T-helper 1 cell treated with Interleukin-12 subunit alpha and Interleukin-12 subunit beta and Interleukin-4 antibody, amounts not matched to agents 30 μg/mL and 1 μg/mL, for 36 hours (primary cell): ENCODE measurements around the gene GPBAR1.

Source experiments
- H3K27ac Mint-ChIP-seq: one replicate; pipeline ENCODE4 v1.8.0; 2021; ENCODE audit warnings: mild to moderate bottlenecking, mixed read lengths
- H3K27me3 Mint-ChIP-seq: one replicate; pipeline ENCODE4 v1.8.0; 2021; ENCODE audit warnings: low read depth, mixed read lengths
- H3K36me3 Mint-ChIP-seq: one replicate; pipeline ENCODE4 v1.8.0; 2021; ENCODE audit warnings: low read depth, mixed read lengths
- H3K4me1 Mint-ChIP-seq: one replicate; pipeline ENCODE4 v1.8.0; 2021; ENCODE audit warnings: low read depth, mixed read lengths
- H3K4me3 Mint-ChIP-seq: one replicate; pipeline ENCODE4 v1.8.0; 2021; ENCODE audit warnings: mild to moderate bottlenecking, moderate library complexity, mixed read lengths
- H3K9me3 Mint-ChIP-seq: one replicate; pipeline ENCODE4 v1.8.0; 2021; ENCODE audit warnings: mixed read lengths

Gene GPBAR1

DNA sequence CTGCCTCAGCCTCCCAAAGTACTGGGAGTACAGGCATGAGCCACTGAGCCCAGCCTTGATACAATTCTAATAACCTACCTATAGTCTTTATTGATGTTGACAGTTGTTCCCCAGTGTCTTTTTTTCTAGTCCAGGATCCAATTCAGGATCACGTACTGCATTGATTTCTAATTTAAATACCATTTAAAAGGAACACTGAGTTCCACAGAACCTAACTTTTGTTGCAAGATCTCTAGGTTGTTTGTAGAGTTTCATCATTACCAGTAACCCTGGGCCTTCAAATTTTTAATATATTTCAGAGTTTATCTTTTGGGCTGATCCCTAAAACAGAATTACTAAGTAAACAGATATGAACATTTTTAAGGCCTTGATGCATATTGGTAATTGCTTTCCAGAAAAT, 52.5 kb downstream of the GPBAR1 start:
- peaks cover 7% of the 10 kb centered on the region for H3K36me3 Mint-ChIP-seq
- no peak overlapping the region for H3K27ac Mint-ChIP-seq
- H3K9me3 Mint-ChIP-seq, result no peaks in the 10 kb centered on the region
- no peaks in the 10 kb centered on the region for H3K27me3 Mint-ChIP-seq
- H3K4me1 Mint-ChIP-seq, result peaks cover 24% of the 10 kb centered on the region
- no peak overlapping the region for H3K4me3 Mint-ChIP-seq
